ENCODE measurements around the gene AFF3. TPM values are rescaled to one million over a fixed set of nuclear protein-coding genes. Genes with fewer than 3 reads are reported as not detected.

Gene AFF3
- total and polyA plus RNA-seq, 2 donors (not counting 3 experiments of a cell fraction or from before 2014, with no cell fraction given) = 0.06 to 0.07 TPM

- H3K9me3 ChIP-seq (replicated peaks; ENCODE audit: control insufficient read depth, insufficient read depth, low read length) = no peaks in the 10 kb centered on the region
- intact Hi-C loops (cut with micrococcal nuclease) (no loop called here), dilution Hi-C loops (cut with MboI; ENCODE audit: extremely low pct_ligation_motif_present, low sequenced_read_pairs) (no loop called here)
- no peaks in the 10 kb centered on the region for H3K9me1 ChIP-seq (replicated peaks; ENCODE audit: control insufficient read depth, extremely low read depth, insufficient read depth, low read length)
- H3K9ac ChIP-seq (replicated peaks; ENCODE audit: extremely low read depth, insufficient read depth, low read length) = no peak overlapping the region
- no peak overlapping the region for H3K4me2 ChIP-seq (ENCODE audit: insufficient read depth, low read length)
- no peaks in the 10 kb centered on the region for H3K36me3 ChIP-seq (ENCODE audit: control insufficient read depth in 2 of 2, extremely low read depth in 1 of 2, insufficient read depth in 2 of 2, low read length in 2 of 2)
- no peak for TF ChIP-seq POLR2A (IDR thresholded peaks at IDR 0.05; ENCODE audit: low read depth, low read length)
- TF ChIP-seq MAX (IDR thresholded peaks at IDR 0.05; ENCODE audit: insufficient read depth, insufficient read length) = no peak
- no peak for TF ChIP-seq POLR2AphosphoS5 (IDR thresholded peaks at IDR 0.05; ENCODE audit: insufficient read depth, low read depth, low read length)
- no peak for TF ChIP-seq FOS (IDR thresholded peaks at IDR 0.05; ENCODE audit: borderline replicate concordance, insufficient read depth, low read length)
- TF ChIP-seq, protein P1, sequence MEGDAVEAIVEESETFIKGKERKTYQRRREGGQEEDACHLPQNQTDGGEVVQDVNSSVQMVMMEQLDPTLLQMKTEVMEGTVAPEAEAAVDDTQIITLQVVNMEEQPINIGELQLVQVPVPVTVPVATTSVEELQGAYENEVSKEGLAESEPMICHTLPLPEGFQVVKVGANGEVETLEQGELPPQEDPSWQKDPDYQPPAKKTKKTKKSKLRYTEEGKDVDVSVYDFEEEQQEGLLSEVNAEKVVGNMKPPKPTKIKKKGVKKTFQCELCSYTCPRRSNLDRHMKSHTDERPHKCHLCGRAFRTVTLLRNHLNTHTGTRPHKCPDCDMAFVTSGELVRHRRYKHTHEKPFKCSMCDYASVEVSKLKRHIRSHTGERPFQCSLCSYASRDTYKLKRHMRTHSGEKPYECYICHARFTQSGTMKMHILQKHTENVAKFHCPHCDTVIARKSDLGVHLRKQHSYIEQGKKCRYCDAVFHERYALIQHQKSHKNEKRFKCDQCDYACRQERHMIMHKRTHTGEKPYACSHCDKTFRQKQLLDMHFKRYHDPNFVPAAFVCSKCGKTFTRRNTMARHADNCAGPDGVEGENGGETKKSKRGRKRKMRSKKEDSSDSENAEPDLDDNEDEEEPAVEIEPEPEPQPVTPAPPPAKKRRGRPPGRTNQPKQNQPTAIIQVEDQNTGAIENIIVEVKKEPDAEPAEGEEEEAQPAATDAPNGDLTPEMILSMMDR (IDR thresholded peaks at IDR 0.05; ENCODE audit: extremely low read depth in 1 of 2, insufficient read depth in 1 of 2, low read depth in 1 of 2, low read length in 2 of 2) = no peak
- TF ChIP-seq GATA2 (IDR thresholded peaks at IDR 0.05; ENCODE audit: insufficient read depth, insufficient read length, low read depth, low read length) = no peak
- no peak for TF ChIP-seq EZH2 (IDR thresholded peaks at IDR 0.05; ENCODE audit: borderline replicate concordance, low read depth, low read length, severe bottlenecking)
- no peak for TF ChIP-seq JUN (IDR thresholded peaks at IDR 0.05; ENCODE audit: borderline replicate concordance, insufficient read depth, insufficient read length, low read depth)
- no peak for TF ChIP-seq MYC (IDR thresholded peaks at IDR 0.05; ENCODE audit: low read depth, low read length)
- POLR2A ChIA-PET = no interaction called here
- CTCF ChIA-PET = no interaction called here
- no peak for DNase-seq (ENCODE audit: low read depth, low spot score)
- no peak overlapping the region for H3K27ac ChIP-seq (ENCODE audit: insufficient read depth, low read depth, low read length)
- peaks cover 2 to 12% of the 10 kb centered on the region in 2 experiments for H3K27me3 ChIP-seq (ENCODE audit: control insufficient read depth in 2 of 2, insufficient read depth in 2 of 2, low read length in 2 of 2)
- H4K20me1 ChIP-seq (replicated peaks; ENCODE audit: control insufficient read depth, extremely low read depth, insufficient read depth, low read length) = no peaks in the 10 kb centered on the region
- no peak for FAIRE-seq
- H3K79me2 ChIP-seq (ENCODE audit: control insufficient read depth, insufficient read depth, low read length) = no peaks in the 10 kb centered on the region
- H3K4me3 ChIP-seq (replicated peaks in 1 of 3; ENCODE audit: insufficient read depth in 1 of 3, low read depth in 1 of 3, low read length in 3 of 3) = no peak overlapping the region
- H2AFZ ChIP-seq (ENCODE audit: low read depth, low read length) = no peak overlapping the region
- H3K4me1 ChIP-seq (ENCODE audit: control insufficient read depth, extremely low read depth, insufficient read depth, low read length) = no peaks in the 10 kb centered on the region
- BruUV-seq (replicated peaks) = no TSS peak
These were observed 236.8 kb downstream of the AFF3 start for GRCh38 chr2:99905636-99906035.
